GM12872 (cell line): ENCODE measurements around the gene HSD17B2.
A peak's percentile ranks its signal among the peaks of the same experiment; 100 is the strongest.

Experiments
- CTCF ChIP-seq: IDR thresholded peaks from 3 replicates; pipeline ENCODE4 v1.5.1; 2011; ENCODE audit warnings: low read depth, mild to moderate bottlenecking, low read length, moderate library complexity; ENCODE audit not compliant: insufficient read depth

HSD17B2 gene

GRCh38 chr16:82010649-82011048 lies 24.4 kb upstream of the HSD17B2 start:
- no peak for TF ChIP-seq CTCF

- no peak for TF ChIP-seq CTCF
Observed at GRCh38 chr16:82011199-82011641, 23.8 kb upstream of the HSD17B2 start, which contains the start of gene SDR42E1. Gene SDR42E1 (minus strand): TSS chr16:82011470. CDS start chr16:82000858, 10,612 bp downstream.

- TF ChIP-seq CTCF = no peak
Observed at GRCh38 chr16:82013139-82013538, 21.9 kb upstream of the HSD17B2 start.

GRCh38 chr16:82016263-82016662 lies 18.8 kb upstream of the HSD17B2 start:
- peak; percentile 32; the same call in 1 of the 3 replicates for TF ChIP-seq CTCF

- TF ChIP-seq CTCF = no peak
Observed at GRCh38 chr16:82016964-82017363, 18.1 kb upstream of the HSD17B2 start.

GRCh38 chr16:82017911-82018568 lies 17.0 kb upstream of the HSD17B2 start:
- no peak for TF ChIP-seq CTCF

- no peak for TF ChIP-seq CTCF
Observed at GRCh38 chr16:82019535-82019934, 15.5 kb upstream of the HSD17B2 start.
